GM19468 (cell line): ENCODE data around the gene SP110.

Experiments used
- ATAC-seq: cut with Tn5 transposase; IDR thresholded peaks from one replicate; pipeline ENCODE4 v1.9.1; 2021; ENCODE audit warnings: mild to moderate bottlenecking, moderate library complexity, moderate number of reproducible peaks; ENCODE audit not compliant: unreplicated experiment; ENCODE audit errors: extremely low read depth

Gene SP110

DNA sequence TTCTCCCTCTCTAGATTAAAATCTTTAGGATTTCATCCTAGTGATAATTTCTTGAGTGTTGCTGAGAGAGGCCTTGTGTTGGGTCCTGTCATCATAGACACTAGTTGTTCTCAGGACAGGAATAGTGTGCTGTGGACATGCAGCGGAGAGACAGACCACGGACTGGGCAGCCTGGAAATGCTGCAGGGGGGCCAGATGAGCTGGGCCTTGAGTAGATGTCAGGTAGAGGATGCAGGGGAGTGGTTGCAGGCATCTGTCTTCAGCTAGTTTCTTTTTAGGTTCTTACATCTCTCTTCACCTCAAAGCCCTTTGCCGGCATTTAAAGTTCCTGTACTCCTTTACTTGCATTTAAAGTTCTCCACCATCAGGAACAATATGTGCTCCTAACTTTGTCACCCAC, 42.8 kb downstream of the SP110 start:
- ATAC-seq = no peak

DNA sequence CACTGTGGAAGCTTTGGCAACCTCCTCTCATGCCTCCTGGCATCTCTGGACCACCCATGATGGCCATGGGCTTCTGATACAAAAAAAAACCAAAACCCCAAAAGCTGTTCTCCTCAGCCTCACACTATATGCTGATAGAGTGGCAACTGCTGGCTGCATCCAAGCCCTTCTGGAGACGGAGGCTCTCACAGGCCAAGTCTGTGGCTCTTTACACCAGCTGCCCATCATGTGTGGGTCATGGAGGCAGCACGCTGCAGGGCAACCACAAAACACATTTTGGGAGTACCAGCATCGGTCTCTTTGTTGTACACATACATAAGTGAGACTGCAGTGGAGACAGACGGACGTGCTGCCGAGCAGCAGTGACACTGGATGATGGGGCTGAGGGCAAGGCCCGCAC, 45.3 kb downstream of the SP110 start:
- ATAC-seq = no peak

DNA sequence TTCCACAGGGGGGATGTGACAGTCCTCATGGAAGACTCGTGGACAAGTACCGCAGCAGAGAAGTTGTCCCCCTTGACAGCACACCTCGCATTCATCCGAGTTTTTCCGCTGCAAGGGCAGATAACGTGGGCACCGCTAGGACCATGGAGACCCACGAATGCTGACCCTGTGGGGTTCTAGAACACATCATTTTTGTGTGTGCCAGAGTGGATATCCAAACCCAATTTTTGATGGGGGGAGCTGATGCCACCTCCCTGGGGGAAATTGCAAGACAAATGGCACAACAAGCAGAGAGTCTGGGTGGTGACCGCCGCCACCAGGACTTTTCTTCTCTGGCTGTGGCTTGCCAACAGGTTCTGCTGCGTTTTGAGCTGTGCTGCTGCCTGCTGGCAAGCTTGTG, 46.9 kb downstream of the SP110 start:
- no peak for ATAC-seq

DNA sequence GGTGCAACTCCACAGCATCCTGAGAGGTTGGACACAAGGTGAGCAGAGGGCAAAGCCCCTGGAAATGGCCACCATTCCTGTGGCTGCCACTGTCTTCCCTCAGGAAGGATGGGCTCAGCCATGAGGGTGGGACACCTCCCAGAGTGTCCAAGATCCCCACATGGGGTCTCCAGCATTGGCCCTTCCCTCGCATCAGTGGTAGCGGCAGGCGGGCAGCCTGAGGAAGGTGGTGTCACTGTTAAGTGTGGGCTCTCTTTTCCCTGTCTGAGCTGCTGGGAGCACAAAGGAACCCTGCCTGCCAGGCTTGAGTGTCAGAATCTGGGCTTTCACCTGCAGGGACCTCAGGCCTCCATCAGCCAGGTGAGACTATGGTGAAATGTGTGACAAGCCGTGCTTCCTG, 47.6 kb downstream of the SP110 start:
- no peak for ATAC-seq

DNA sequence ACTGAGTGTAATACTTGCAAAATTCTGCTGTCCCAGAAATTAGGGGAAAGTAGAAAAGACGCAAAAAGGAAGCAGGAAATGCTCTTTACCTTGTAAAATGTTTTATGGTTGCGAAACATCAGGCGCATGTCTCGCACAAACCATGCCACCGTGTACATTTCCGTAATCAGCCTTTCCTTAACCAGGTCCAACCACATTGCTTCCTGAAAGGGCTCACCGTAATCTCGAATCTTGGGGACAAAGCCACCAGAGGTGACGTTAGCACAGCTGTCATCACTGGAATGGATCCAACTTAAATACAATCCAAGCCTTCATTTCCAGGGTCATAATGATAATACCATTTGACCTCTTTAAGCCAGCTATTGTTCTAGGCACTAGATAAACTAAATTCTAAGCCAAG, 49.3 kb downstream of the SP110 start:
- ATAC-seq = no peak

DNA sequence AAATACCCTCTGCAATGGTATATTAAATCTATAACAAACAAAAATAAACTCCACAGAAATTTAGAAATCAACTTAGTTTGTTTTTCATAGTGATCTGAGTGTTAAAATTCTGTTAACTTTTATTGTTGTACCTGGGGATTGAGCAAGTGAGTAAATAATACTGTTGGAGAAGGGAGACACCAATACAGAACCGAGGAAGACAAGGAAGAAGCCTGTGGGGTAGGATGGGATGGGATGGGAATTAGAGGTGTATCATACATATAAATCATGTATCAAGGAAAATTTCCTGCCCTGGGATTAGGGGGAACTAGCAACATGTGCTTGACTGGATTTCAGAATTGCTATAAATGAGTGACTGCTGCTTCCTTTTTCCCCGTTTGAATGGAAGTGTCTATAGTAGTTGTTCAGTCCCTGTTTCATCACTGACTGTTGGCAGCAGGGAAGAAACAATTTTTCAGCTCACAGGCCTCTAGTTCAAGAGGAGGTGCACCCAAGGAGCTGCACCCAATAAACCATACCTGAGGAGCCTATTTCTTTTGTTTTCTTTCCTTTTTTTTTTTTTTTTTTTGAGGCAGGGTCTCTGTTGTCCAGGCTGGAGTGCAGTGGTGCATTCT, 53.1 kb downstream of the SP110 start:
- ATAC-seq = no peak

DNA sequence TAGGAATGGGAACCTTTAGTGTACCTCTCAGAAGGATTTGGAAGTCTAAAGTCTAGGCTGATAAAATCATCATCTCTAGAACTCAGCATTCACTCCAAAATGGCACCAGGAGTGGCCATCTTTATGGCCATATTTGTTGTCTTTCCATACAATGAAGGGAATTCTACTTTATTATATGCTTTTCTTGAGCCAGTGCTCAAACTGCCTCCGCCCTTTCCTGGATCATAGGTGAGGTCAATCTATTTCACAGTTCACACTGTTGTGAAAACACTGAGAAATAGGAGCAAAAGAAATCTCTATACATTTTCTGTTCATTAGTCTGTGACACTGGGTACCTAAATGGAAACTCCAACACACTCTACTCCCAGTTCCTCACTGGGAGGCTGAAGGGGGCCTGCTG, 55.6 kb downstream of the SP110 start:
- no peak for ATAC-seq

GRCh38 chr2:230162981-230163380, 56.8 kb downstream of the SP110 start:
- no peak for ATAC-seq

DNA sequence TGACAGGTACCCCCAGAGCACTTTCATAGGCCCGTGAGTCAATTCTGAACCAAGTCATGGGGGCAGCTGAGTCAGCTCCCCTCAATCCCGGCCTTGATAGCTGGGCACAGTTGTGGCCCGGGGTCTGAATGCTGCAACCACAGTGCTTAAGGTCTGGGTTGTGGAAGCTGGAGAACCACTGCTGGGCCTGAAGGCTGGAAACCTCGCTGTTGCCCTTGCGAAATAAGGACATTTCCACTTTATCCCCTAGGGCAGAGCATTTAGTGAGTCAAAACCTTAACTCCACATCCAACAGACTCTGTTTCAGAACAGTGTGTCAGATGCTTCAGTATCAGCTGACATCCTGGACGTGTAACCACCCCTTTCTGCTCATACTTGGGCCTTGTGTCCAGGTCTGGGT, 58.6 kb downstream of the SP110 start:
- ATAC-seq = no peak

DNA sequence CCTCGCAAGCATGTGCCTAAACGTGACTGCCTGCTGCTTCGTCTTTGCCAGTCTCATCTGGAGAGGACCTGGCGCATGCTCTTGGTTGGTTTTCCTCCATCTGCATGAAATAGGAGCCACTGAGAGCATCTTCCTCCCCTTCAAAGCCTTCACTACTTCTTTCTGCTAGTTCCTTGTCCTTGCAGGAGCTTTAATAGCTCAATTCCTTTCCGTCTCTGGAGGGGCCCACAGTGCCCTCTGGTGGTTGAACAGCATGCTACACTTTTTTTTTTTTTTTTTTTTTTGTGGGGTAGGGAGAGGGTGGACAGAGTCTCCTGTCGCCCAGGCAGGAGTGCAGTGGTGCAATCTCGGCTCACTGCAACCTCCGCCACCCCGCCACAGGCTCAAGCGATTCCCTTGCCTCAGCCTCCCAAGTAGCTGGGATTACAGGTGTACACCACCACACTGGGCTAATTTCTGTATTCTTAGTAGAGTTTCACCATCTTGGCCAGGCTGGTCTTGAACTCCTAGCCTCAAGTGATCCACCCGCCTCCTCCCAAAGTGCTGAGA, 59.6 kb downstream of the SP110 start:
- ATAC-seq = no peak

- ATAC-seq = no peak
These were observed 61.3 kb downstream of the SP110 start for GRCh38 chr2:230158468-230158867.

DNA sequence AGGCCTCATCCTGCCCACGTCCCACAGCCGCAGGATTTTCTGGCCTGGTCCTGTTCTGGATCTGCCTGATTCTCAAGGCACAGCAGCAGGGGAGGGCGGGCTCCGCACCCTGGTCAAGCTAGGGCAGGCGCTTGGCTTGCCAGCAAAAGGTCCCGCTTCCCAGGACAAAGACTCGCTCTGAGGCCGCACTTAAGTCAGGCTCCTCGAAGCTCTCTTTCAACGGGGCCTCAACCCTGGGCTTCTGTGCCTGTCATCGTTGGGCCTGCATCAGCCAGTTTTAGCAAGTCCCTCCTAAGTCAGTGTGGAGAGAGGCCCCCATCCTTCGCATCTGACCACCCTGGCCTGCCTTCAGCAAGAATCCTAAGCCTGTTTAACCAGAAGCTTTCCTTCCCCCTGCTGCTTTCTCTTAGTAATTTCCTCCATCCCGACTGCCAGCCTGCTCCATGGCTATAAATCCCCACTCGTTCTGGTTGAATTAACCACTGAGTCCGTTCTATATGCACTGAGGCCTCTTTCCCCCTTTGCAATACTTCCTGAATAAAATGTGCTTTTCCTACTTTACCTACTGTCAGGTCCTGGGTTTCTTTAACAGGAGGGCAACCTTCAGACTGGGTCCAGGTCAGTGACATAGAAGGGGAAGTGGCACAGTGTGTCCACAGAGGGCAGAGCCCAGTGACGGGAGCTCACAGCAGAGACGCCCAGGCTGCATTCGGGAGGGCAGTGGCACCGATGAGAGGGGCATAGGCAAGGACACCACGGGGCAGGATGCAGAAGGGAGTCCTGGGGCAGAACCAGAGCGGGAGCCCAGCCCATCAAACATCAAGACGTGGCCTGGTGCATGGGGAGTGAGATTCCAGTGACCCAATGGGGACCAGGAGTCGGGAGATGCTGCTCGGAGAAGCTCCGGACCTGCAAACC, 62.7 kb downstream of the SP110 start:
- ATAC-seq = no peak

DNA sequence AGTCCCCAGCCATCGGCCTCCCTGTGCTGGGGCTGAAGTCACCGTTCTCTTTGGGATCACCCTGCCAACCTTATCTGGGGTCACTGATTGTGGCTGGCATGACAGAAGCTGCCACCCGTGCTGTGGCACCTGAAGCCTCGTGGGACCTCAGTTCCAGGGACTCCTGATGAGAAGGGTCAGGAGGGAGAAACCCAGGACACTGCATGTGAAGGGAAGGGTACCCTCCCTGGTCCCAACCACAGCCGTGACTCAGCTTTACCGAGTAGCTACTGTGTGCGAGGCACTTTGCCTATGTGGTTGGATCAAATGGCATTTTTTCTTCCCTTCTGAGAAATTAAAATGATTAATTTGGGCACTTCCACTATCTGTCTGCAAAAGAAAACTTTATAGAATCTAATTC, 64.4 kb downstream of the SP110 start:
- no peak for ATAC-seq

DNA sequence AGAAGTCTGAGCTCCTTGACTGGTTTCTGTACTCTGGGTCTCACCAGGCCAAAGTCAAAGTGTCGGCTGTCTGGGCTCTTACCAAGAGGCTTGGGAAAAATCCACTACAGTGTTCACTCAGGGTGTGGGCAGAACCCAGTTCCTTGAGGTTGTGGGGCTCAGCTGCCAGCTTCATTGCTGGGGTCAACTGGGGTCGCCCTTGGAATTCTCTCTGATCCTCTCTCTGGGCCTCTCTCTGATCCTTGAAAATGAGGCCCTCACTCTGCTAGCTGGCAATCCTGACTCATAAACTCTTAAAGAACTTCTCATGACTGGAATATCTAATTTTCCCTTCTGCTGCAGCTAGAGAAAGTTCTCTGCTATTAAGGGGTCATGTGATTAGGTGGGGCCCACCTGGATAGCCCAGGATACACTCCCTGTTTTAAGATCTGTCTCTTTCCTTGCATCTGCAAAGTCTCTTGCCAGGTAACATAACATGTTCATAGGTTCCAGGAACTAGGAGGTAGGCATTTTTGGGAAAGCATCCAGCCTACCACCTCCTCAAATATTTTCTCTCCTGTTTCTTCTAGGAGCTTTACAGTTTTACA, 66.3 kb downstream of the SP110 start:
- ATAC-seq = no peak

GRCh38 chr2:230152334-230152733, 67.5 kb downstream of the SP110 start:
- ATAC-seq = no peak

- ATAC-seq = no peak
These were observed 75.4 kb downstream of the SP110 start for GRCh38 chr2:230144355-230144754.

DNA sequence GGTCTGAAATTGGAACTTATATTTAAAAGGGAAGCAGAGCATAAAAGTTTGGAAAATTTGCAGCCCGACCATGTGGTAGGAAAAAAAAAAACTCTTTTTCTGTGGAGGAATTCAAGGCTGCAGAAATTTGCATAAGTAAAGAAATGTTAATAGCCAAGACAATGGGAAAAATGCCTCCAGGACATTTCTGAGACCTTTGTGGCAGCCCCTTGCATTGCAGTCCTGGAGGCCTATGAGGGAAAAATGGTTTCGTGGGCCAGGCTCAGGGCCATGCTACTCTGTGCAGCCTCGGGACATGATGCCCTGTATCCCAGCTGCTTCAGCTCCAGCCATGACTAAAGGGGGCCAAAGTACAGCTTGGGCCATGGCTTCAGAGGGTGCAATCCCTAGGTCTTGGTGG, 79.1 kb downstream of the SP110 start:
- no peak for ATAC-seq

- ATAC-seq = no peak
These were observed 81.8 kb downstream of the SP110 start for GRCh38 chr2:230137902-230138539.

GRCh38 chr2:230135130-230135525, 84.7 kb downstream of the SP110 start:
- ATAC-seq = no peak

GRCh38 chr2:230134496-230135129, 85.2 kb downstream of the SP110 start:
- no peak for ATAC-seq
